Spleen (tissue), 11 donors: Measurements from ENCODE around the gene YPEL3. TPM values are rescaled to one million over a fixed set of nuclear protein-coding genes. Genes with fewer than 3 reads are reported as not detected.
A peak's percentile ranks its signal among the peaks of the same experiment; 100 is the strongest.

Source experiments
- DNase-seq: peaks from one replicate; pipeline ENCODE4 v3.0.0-alpha.2; 2020
- H3K27ac ChIP-seq, 8 donors: fragments of 200-600 bp; sonication (generic) in 7 of 8; 1 replicate in 4 of 8; 2 replicates in 4 of 8; pipeline versions ENCODE4 v1.5.0 to v1.8.0; 2016 to 2021; ENCODE audit warnings: inconsistent platforms in 4 of 8, mild to moderate bottlenecking in 4 of 8, moderate library complexity in 1 of 8
- H3K27me3 ChIP-seq, 7 donors: fragments of 200-600 bp; sonication (generic) in 6 of 7; replicated peaks in 1 of 7; 1 replicate in 4 of 7; 2 replicates in 3 of 7; pipeline versions ENCODE4 v1.5.0 to v1.8.0; 2016 to 2021; ENCODE audit warnings: inconsistent platforms in 3 of 7, mild to moderate bottlenecking in 1 of 7
- H3K36me3 ChIP-seq, 6 donors: fragments of 200-600 bp; sonication (generic) in 5 of 6; 1 replicate in 4 of 6; 2 replicates in 2 of 6; pipeline versions ENCODE4 v1.5.0 to v1.8.0; 2016 to 2021; ENCODE audit warnings: inconsistent platforms in 2 of 6
- H3K4me1 ChIP-seq, 6 donors: fragments of 200-600 bp; sonication (generic) in 5 of 6; 1 replicate in 3 of 6; 2 replicates in 3 of 6; pipeline versions ENCODE4 v1.5.0 to v1.8.0; 2016 to 2021; ENCODE audit warnings: inconsistent platforms in 3 of 6
- H3K4me3 ChIP-seq, 8 donors: fragments of 200-600 bp; sonication (generic) in 7 of 8; 1 replicate in 4 of 8; 2 replicates in 4 of 8; pipeline versions ENCODE4 v1.5.0 to v1.8.0; 2016 to 2021; ENCODE audit warnings: inconsistent platforms in 4 of 8, mild to moderate bottlenecking in 4 of 8, moderate library complexity in 2 of 8
- H3K9me3 ChIP-seq, 8 donors: fragments of 200-600 bp; sonication (generic) in 7 of 8; 1 replicate in 4 of 8; 2 replicates in 4 of 8; pipeline versions ENCODE4 v1.5.0 to v1.8.0; 2016 to 2021; ENCODE audit warnings: inconsistent platforms in 4 of 8
- POLR2A ChIP-seq, 3 donors: fragments of 450-650 bp; IDR thresholded peaks; one replicate each; pipeline ENCODE4 v1.5.1; 2017; ENCODE audit warnings: antibody characterized with exemption in 3 of 3, mild to moderate bottlenecking in 1 of 3
- POLR2AphosphoS5 ChIP-seq, 3 donors: sonication (generic); formaldehyde crosslinking; IDR thresholded peaks; one replicate each; pipeline ENCODE4 v1.5.1; 2017; ENCODE audit warnings: antibody characterized with exemption in 3 of 3
- WGBS, 5 donors: extraction: QIAGEN DNeasy Blood & Tissue Kit in 3 of 5; methylation state at CpG; one replicate each; pipeline versions ENCODE4 v1.1.5 to v1.1.7; 2013 to 2018; 5-methylcytosine and 5-hydroxymethylcytosine counted together
- intact Hi-C: fragments of 100-400 bp; cut with DNase I; formaldehyde crosslinking; loops from one replicate; pipeline ENCODE4 v1.15.0; 2023; ENCODE audit warnings: low total_unique reads
- polyA plus RNA-seq, 3 donors: library from polyadenylated mRNA; stranded (reverse); fragments of 200-250 nt; gene quantifications; one replicate each; pipeline ENCODE4 v1.2.1, GENCODE V29; 2013
- total RNA-seq, 7 donors: library from RNA; depleted of rRNA in 3 of 7; stranded (reverse); fragments of >200 nt in 3 of 7; fragmentation: NEBNext Ultra II Directional in 4 of 7; extraction: Animal tissue kit (Norgen Biotek cat#: 25700) in 4 of 7; gene quantifications; one replicate each; pipeline versions ENCODE4 v1.1.0 to v1.2.1, GENCODE V29; 2016 to 2021
- TF ChIP-seq, protein P1 (sequence below), 11 experiments: fragments of 200-600 bp in 7 of 11; fragments of 450-650 bp in 4 of 11; sonication (generic) in 4 of 11; IDR thresholded peaks in 8 of 11; conservative IDR thresholded peaks in 3 of 11; 1 replicate in 7 of 11; 2 replicates in 4 of 11; pipeline versions ENCODE4 v1.4.0 to v1.8.0; 2016 to 2021; ENCODE audit warnings: antibody characterized with exemption in 11 of 11, inconsistent platforms in 4 of 11, mild to moderate bottlenecking in 1 of 11
- donor health status: healthy with polysubstance abuse.
- donor health status: DM: no; HTN: no; CAD: no; lungs with moderate emphysema.
- donor health status: DM: no; HTN: no; CAD: no.
- donor health status: Bipolar disorder and iron deficiency.
- donor health status: healthy.
- donor health status: DM: no; HTN: no; CAD: no.
- donor health status: DM: yes; HTN: yes; CAD: no.

YPEL3 gene
- total and polyA plus RNA-seq, 10 donors: 108 to 234 (median 143) TPM

DNA sequence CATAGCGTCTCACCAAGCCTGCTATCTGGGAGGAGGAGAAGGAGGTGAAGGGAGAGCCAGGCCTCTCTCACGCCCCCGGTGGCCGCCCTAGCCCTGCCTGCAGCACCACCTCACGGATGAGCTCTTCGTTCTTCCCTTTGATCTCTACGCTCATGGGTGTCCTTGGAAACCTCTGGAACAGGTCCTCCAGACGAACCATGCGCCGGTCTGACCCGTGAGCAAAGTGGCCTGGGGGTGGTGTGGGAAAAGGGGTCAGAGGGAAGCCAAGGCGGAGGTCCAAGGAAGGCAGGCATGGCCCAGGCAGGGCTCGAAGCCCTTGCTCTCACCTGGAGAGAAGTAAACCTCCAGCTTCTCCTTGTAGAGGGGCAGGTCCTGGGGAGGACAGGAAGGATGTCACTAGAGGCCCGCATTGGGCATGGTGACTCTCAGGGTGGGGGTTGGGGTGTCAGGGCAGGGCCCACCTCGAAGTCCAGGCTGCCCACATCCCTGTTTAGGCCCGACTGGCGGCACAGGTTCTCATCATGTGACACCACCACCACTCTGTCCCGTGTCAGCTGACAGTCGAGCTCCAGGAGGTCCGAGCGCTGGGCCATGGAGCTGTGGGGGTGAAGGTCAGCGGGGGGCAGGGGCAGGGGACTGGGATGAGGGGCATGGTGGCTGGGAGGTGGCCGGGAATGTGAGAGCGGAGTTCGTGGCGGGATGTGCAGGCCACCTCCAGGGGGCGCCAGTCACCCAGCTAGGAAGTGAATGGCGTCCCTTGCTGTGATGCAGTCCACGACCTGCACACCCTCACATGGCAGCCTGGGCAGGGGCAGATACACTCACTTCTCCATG is 16.4 kb upstream of the YPEL3 start:
- WGBS, 5 donors: 76 to 87% (median 81%) methylated on average over 23 to 29 of the region's 29 CpGs
- no peak overlapping the region for H3K4me3 ChIP-seq
- intact Hi-C loops: no loop called here
- TF ChIP-seq POLR2A (IDR thresholded peaks at IDR 0.05): no peak
- TF ChIP-seq POLR2AphosphoS5 (IDR thresholded peaks at IDR 0.05): peak in 2 of 3 donors; percentile 51 to 71
- TF ChIP-seq, protein P1, sequence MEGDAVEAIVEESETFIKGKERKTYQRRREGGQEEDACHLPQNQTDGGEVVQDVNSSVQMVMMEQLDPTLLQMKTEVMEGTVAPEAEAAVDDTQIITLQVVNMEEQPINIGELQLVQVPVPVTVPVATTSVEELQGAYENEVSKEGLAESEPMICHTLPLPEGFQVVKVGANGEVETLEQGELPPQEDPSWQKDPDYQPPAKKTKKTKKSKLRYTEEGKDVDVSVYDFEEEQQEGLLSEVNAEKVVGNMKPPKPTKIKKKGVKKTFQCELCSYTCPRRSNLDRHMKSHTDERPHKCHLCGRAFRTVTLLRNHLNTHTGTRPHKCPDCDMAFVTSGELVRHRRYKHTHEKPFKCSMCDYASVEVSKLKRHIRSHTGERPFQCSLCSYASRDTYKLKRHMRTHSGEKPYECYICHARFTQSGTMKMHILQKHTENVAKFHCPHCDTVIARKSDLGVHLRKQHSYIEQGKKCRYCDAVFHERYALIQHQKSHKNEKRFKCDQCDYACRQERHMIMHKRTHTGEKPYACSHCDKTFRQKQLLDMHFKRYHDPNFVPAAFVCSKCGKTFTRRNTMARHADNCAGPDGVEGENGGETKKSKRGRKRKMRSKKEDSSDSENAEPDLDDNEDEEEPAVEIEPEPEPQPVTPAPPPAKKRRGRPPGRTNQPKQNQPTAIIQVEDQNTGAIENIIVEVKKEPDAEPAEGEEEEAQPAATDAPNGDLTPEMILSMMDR (IDR thresholded peaks at IDR 0.05 in 8 of 11, conservative IDR thresholded peaks at IDR 0.05 in 3 of 11): peak; percentile 24 to 79 (median 71)
- H3K27ac ChIP-seq: peak overlapping the region in 3 of 8 donors; percentile 5 to 36 (median 13)
- H3K36me3 ChIP-seq: peaks cover 0 to 100% (median 73%) of the 10 kb centered on the region in 6 donors
- peaks cover 0 to 33% (median 9%) of the 10 kb centered on the region in 6 donors for H3K4me1 ChIP-seq
- H3K9me3 ChIP-seq: no peaks in the 10 kb centered on the region
- DNase-seq: peak; percentile 89
- H3K27me3 ChIP-seq: no peaks in the 10 kb centered on the region

DNA sequence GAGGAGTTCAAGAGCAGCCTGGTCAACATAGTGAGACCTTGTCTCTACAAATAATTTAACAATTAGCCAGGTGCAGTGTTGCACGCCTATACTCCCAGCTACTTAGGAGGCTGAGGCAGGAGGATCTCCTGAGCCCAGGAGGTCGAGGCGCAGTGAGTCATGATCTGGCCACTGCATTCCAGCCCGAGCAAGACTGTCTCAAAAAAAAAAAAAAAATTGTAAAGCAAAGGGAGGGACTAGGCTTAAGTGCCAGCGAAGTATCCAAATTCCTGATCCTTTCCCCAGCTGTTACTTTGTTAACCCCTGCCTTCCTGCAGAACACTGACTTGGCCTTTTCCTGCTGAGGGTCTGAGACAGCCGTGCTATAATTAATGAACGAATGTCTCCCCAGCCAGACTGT is 14.6 kb upstream of the YPEL3 start:
- no peak overlapping the region for H3K4me3 ChIP-seq
- TF ChIP-seq POLR2A (IDR thresholded peaks at IDR 0.05) (no peak), POLR2AphosphoS5 (IDR thresholded peaks at IDR 0.05) (no peak)
- TF ChIP-seq, protein P1 (IDR thresholded peaks at IDR 0.05 in 8 of 11, conservative IDR thresholded peaks at IDR 0.05 in 3 of 11): no peak
- H3K27me3 ChIP-seq: no peaks in the 10 kb centered on the region
- no peak for DNase-seq
- peaks cover 0 to 33% (median 9%) of the 10 kb centered on the region in 6 donors for H3K4me1 ChIP-seq
- H3K36me3 ChIP-seq: peaks cover 0 to 100% (median 66%) of the 10 kb centered on the region in 6 donors
- no peaks in the 10 kb centered on the region for H3K9me3 ChIP-seq
- WGBS, 5 donors: 70 to 91% (median 82%) methylated on average over 7 of the region's 7 CpGs
- intact Hi-C loops: no loop called here
- no peak overlapping the region for H3K27ac ChIP-seq

DNA sequence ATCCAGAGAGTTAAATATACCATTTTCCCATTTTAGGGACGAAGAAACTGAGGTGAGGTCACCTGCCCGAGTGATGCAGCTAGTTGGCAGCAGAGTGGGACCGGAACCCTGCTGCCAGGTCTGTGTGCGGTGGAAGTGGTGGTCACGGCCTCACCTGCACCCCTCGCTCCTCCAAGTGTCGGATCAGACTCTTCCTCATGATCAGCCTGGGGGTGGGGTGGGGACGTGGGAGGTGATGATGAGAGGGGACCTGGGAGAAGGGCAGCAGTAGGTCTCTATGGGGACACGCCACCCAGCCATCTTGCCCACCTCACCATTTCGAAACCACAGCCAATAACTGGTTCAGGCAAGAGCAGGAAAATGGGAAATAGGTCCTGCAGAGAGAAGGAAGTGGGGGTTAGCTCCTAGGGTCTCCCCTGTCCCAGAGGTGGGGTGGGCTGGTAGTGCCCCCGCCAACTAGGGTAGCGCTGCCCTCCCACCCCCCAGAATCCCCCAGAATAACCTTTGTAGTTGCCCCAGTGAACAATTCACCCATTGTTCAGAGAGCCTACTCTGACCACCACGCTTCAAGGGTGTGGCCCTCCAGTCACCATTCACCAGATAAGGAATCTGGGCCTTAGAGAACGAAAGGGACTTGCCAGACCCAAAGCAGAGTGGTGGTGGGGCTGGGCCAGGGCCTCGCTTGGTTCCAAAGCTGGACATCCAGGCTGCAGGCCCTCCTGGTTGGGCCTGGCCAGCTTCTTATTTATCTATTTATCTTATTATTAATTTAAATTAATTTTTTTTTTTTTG is 12.2 kb upstream of the YPEL3 start:
- no peak for DNase-seq
- intact Hi-C loops: no loop called here
- Histone ChIP-seq H3K36me3 (peaks cover 3 to 95% (median 60%) of the 10 kb centered on the region in 6 donors), H3K4me1 (peaks cover 0 to 13% (median 3%) of the 10 kb centered on the region in 6 donors), H3K4me3 (no peak overlapping the region), H3K27ac (no peak overlapping the region), H3K9me3 (no peaks in the 10 kb centered on the region), H3K27me3 (no peaks in the 10 kb centered on the region)
- TF ChIP-seq POLR2AphosphoS5 (IDR thresholded peaks at IDR 0.05) (no peak), POLR2A (IDR thresholded peaks at IDR 0.05) (no peak)
- TF ChIP-seq, protein P1 (IDR thresholded peaks at IDR 0.05 in 8 of 11, conservative IDR thresholded peaks at IDR 0.05 in 3 of 11): no peak
- whole genome bisulfite sequencing, 5 donors: 80 to 92% (median 90%) methylated on average over 14 to 15 of the region's 15 CpGs
